BLaER1 (cell line): ENCODE measurements around the gene ADPRHL1.
A peak's percentile ranks its signal among the peaks of the same experiment; 100 is the strongest.

ENCODE experiments used
- H3K27ac ChIP-seq: shearing (Covaris generic); formaldehyde crosslinking; 2 replicates; pipeline ENCODE4 v1.8.1; 2022
- H3K27me3 ChIP-seq: shearing (Covaris generic); formaldehyde crosslinking; 2 replicates; pipeline ENCODE4 v1.8.1; 2022
- H3K36me3 ChIP-seq: shearing (Covaris generic); formaldehyde crosslinking; 2 replicates; pipeline ENCODE4 v1.8.1; 2022
- H3K4me1 ChIP-seq: shearing (Covaris generic); formaldehyde crosslinking; 2 replicates; pipeline ENCODE4 v1.8.1; 2022
- H3K4me2 ChIP-seq: shearing (Covaris generic); formaldehyde crosslinking; 2 replicates; pipeline ENCODE4 v1.8.1; 2022
- H3K4me3 ChIP-seq: shearing (Covaris generic); formaldehyde crosslinking; 2 replicates; pipeline ENCODE4 v1.8.1; 2022
- H3K9ac ChIP-seq: shearing (Covaris generic); formaldehyde crosslinking; 2 replicates; pipeline ENCODE4 v1.8.1; 2022
- H3K9me3 ChIP-seq: shearing (Covaris generic); formaldehyde crosslinking; 2 replicates; pipeline ENCODE4 v1.8.1; 2022
- H4K20me1 ChIP-seq: shearing (Covaris generic); formaldehyde crosslinking; 2 replicates; pipeline ENCODE4 v1.8.1; 2022
- Cebpa-rat ChIP-seq: shearing (Covaris generic); IDR thresholded peaks from 2 replicates; pipeline ENCODE4 v1.8.1; 2022

ADPRHL1 gene

DNA sequence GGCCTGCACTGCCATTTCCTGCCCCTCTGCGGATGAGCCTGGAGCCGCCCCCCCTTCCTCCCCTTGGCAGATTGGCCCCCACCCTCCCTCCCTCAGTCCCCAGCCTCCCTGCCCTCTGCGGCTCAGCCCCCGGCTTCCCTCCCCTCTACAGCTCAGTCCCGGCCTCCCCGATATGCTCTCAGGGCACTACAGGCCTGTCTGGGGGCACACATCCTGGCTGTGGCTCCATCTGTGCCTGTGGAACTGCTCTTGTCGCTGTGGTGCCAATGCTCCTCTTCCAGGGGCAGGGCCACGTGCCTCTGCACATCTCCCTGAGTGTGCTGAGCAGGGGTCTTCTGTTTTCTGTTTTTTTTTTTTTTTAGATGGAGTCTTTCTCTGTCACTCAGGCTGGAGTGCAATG is 39.0 kb downstream of the ADPRHL1 start:
- peak overlapping the region; percentile 89 for H3K4me2 ChIP-seq
- peak overlapping the region; percentile 87 for H3K27ac ChIP-seq
- H3K36me3 ChIP-seq = peaks cover 19% of the 10 kb centered on the region
- H3K9ac ChIP-seq = peak overlapping the region; percentile 73
- no peak overlapping the region for H3K4me3 ChIP-seq
- peaks cover 35% of the 10 kb centered on the region for H3K27me3 ChIP-seq
- H4K20me1 ChIP-seq = peaks cover 10% of the 10 kb centered on the region; the same call in 1 of the 2 replicates
- TF ChIP-seq Cebpa-rat = no peak
- H3K9me3 ChIP-seq = peaks cover 16% of the 10 kb centered on the region
- peaks cover 90% of the 10 kb centered on the region for H3K4me1 ChIP-seq

DNA sequence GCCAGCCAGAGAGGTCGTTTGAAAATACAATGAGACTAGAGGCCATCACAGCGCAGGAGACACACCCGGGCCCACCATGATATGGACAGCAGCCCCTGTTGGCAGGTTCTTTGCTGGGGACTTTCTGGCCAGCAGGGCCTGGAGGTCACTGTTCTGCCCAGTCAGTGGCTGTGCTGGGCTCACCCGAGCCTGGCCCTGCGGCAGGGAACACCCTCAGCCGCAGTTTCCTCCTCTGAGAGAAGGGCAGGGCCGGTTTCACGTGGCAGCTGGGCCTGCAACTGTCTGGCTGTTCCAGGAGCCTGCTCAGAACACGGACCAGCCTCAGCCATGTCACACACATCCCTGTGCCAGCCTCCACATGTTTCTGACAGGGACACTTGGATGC is 39.4 kb downstream of the ADPRHL1 start:
- Histone ChIP-seq H3K9me3 (peaks cover 18% of the 10 kb centered on the region), H4K20me1 (peaks cover 10% of the 10 kb centered on the region; the same call in 1 of the 2 replicates), H3K4me1 (peaks cover 94% of the 10 kb centered on the region), H3K27me3 (peaks cover 35% of the 10 kb centered on the region), H3K36me3 (peaks cover 19% of the 10 kb centered on the region), H3K9ac (peak overlapping the region; percentile 73), H3K4me3 (no peak overlapping the region), H3K4me2 (peak overlapping the region; percentile 89), H3K27ac (peak overlapping the region; percentile 87)
- TF ChIP-seq Cebpa-rat = no peak

DNA sequence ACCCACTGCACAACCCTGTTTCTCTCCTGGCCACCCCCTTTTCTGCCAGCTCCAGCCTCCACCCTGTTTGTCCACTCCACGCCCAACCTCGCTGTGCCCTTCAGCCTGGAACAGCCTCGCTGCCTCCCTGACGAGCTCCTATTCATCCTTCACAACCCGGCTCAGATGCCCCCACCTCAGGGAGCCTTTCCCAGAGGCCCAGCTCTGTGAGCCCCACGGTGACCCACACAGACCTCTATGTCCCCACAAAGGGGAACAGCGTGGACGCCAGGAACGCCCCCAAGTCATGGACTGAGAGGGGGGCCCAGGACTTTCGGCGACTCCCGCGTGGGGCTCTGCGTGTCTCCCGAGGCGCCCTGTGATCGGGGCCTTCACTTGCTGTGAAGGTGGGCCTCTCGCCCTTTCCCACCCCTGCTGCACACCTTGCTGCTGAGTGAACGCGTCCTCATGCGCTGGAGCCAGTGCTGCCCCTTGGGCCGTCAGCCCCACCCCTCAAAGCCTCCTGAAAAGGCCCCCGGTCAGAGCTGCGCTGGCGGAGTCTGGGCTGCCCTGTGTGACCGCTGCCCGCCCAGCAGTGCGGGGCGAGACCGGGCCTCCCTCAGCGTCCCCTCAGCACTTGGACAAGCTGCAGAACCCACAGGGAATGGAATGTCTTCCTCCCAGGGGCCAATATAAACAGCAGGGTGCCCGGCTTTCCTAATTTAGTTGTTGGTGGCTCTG is 40.0 kb downstream of the ADPRHL1 start:
- H4K20me1 ChIP-seq = peaks cover 10% of the 10 kb centered on the region; the same call in 1 of the 2 replicates
- H3K4me2 ChIP-seq = peak overlapping the region; percentile 89
- H3K27me3 ChIP-seq = peaks cover 31% of the 10 kb centered on the region
- peak overlapping the region; percentile 87 for H3K27ac ChIP-seq
- H3K36me3 ChIP-seq = peaks cover 19% of the 10 kb centered on the region
- H3K9me3 ChIP-seq = peaks cover 18% of the 10 kb centered on the region
- no peak for TF ChIP-seq Cebpa-rat
- H3K9ac ChIP-seq = peak overlapping the region; percentile 73
- no peak overlapping the region for H3K4me3 ChIP-seq
- H3K4me1 ChIP-seq = peaks cover 96% of the 10 kb centered on the region

DNA sequence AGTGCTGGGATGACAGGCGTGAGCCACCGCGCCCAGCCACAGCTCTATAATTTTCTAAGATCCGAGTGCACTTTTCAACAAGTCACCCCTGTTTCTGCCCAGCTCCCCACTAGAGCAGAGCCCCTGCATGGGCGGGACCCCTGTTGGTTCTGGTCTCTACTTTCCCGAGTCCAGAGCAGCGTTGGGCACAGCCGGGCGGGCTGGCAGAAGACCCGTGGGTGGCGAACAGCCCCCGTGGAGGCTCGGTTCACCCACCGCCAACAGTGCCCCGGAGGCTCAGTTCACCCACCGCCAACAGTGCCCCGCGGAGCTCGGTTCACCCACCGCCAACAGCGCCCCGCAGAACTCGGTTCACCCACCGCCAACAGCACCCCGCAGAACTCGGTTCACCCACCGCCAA is 40.8 kb downstream of the ADPRHL1 start:
- Histone ChIP-seq H3K27me3 (peaks cover 22% of the 10 kb centered on the region), H3K36me3 (peaks cover 19% of the 10 kb centered on the region), H3K27ac (no peak overlapping the region), H3K4me3 (no peak overlapping the region), H3K9me3 (peaks cover 18% of the 10 kb centered on the region), H3K4me1 (peaks cover 96% of the 10 kb centered on the region), H3K9ac (no peak overlapping the region), H4K20me1 (peaks cover 6% of the 10 kb centered on the region; the same call in 1 of the 2 replicates), H3K4me2 (no peak overlapping the region)
- TF ChIP-seq Cebpa-rat = no peak

DNA sequence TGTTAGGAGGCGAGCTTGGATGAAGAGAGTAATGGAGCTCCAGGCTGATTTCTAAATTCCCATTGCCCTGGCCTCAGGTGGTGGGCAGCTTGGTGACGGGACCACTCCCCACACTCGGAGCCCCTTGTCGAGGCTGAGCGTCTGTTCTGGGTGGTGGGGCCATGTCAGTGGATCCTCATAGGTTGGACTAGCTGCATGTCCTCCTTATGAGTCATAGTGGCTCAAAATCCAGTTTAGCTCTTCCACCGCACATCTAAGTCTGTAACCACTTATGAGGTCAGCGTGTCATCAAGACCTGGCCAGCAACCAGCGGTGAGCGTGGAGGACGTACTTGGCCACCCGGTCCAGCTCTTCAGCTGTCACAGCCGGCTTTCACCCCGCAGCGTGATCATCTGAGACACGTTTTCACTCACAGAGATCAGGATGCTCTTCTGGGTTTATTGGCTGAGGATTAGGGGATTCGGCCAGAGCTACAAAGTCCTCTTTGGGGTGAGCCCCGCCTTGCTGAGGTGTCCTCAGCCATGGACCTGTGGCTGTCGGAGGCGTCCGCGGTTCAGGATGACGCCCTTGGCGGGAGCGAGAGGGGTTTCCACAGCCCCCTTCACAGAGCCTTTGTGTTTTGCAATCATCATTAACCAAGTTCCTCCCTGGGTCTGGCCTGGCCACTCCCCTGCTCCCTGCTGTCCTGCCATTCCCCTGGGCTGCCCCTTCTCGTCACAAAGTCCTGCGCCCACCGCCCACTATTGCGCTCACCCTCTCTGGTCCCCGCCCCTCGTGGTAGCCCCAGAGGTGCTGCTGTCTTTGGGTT is 41.9 kb downstream of the ADPRHL1 start:
- peak overlapping the region; percentile 96 for H3K27ac ChIP-seq

DNA sequence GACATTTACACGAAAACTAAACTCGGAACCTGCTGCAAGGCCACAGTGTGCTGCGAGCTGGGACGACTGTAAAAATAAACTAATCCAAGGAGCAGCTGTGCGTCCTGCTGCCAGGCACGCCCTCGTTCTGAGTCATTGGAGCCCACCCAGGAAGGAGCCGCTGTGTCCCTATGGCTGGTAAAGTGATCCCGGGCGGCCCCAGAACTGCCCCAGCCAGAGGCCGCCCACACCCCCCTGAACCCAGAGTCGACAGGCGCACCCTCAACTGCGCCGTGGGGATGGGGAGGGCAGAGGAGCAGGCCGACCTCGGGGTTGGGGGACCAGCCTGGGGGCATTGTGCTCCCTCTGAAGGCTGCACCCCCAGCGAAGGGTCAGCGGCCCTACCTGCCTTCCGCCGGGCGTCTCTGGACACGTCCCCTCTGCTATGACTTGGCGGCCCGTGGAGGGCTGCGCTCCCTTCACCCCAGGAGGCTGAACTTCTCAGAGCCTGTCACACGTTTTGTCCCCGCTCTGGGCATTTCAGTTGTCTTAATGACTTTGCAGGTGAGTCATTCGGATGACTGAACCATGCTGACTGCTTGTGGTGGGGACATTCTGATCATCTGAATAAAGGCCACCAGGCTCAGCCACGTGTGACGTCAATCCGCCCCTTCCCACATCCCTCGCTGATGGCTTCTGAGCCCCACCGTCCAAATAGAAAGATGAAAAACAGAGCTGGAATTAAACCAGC is 42.7 kb downstream of the ADPRHL1 start:
- peaks cover 96% of the 10 kb centered on the region for H3K4me1 ChIP-seq
- H3K9me3 ChIP-seq = peaks cover 18% of the 10 kb centered on the region
- peak overlapping the region; percentile 96 for H3K27ac ChIP-seq
- peak overlapping the region; percentile 99 for H3K4me2 ChIP-seq
- H3K9ac ChIP-seq = peak overlapping the region; percentile 88
- H3K4me3 ChIP-seq = peak overlapping the region; percentile 68
- peaks cover 4% of the 10 kb centered on the region for H3K27me3 ChIP-seq
- no peak for TF ChIP-seq Cebpa-rat
- H4K20me1 ChIP-seq = no peaks in the 10 kb centered on the region
- peaks cover 19% of the 10 kb centered on the region for H3K36me3 ChIP-seq

More for the DNA sequence above, 41.9 kb downstream of the ADPRHL1 start:
- Histone ChIP-seq H3K4me3 (peak overlapping the region; percentile 68), H4K20me1 (no peaks in the 10 kb centered on the region), H3K9me3 (peaks cover 18% of the 10 kb centered on the region), H3K27me3 (peaks cover 12% of the 10 kb centered on the region), H3K9ac (peak overlapping the region; percentile 88), H3K36me3 (peaks cover 19% of the 10 kb centered on the region), H3K4me2 (peak overlapping the region; percentile 99), H3K4me1 (peaks cover 96% of the 10 kb centered on the region)
- no peak for TF ChIP-seq Cebpa-rat

DNA sequence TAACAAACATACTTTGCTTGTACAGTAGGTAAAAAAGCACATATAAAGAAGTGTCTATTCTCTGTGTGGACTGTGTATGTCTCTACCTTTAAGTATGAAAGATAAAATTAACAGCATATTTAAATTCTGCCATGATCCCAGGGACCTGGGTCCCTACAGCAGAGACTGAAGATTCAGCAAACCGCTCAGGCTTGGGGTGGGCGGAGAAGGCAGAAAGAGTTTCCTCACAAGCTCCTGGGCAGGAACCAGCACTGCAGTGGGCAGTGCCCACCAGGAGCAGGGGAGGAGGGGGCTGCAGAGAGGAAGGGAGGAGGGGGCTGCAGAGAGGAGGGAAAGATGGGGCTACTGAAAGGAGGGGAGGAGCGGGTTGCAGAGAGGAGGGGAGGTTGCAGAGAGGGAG is 44.7 kb downstream of the ADPRHL1 start:
- peak overlapping the region; percentile 96 for H3K27ac ChIP-seq
- no peaks in the 10 kb centered on the region for H3K27me3 ChIP-seq
- no peaks in the 10 kb centered on the region for H4K20me1 ChIP-seq
- TF ChIP-seq Cebpa-rat = no peak
- peaks cover 96% of the 10 kb centered on the region for H3K4me1 ChIP-seq
- peak overlapping the region; percentile 87 for H3K9ac ChIP-seq
- H3K36me3 ChIP-seq = peaks cover 18% of the 10 kb centered on the region
- H3K4me3 ChIP-seq = peak overlapping the region; percentile 68
- peak overlapping the region; percentile 99 for H3K4me2 ChIP-seq
- H3K9me3 ChIP-seq = peaks cover 18% of the 10 kb centered on the region

DNA sequence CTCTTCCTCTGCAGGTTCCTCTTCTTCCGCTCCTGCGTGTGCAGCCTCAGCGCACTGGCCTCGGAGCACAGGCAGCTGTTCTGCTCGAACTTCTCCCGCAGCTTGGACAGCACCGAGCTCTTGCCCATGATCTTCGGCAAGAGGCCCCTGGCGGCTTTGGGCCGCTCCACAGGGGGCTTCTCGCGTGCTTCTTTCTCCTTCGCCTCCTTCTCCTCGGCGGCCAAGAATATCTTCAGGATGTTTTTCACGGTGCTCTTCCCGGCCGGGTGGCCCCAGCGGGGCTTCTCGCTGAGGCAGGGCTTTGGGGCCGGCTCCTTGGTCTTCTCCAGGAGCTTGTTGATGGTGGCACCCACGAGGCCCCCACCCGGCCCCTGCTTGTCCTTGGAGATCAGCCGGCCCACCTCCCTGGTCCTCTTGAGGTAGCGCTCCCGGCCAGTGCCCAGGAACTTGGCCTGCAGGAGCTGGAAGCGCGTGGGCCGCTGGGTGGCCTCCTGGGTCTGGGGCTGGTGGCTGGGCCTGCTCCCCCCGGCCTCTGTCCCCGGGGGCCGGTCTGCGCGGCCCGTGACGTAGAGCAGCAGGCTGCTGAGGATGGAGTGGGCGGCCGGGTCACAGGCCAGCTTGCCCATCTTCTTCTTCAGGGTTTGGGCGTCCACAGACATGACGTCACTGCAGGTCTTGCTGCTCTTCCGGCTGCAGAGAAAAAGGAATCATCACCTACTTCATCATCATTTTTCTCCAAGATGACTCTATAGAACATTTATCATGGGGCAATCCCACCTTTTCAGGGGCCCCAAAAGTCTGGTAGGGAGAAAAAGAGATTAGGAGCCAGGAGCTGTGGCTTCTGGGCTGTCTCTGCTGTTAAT is 45.5 kb downstream of the ADPRHL1 start:
- H3K9me3 ChIP-seq = peaks cover 12% of the 10 kb centered on the region
- H3K4me3 ChIP-seq = peak overlapping the region; percentile 68
- no peaks in the 10 kb centered on the region for H3K27me3 ChIP-seq
- H3K27ac ChIP-seq = peak overlapping the region; percentile 96
- TF ChIP-seq Cebpa-rat = no peak
- peaks cover 11% of the 10 kb centered on the region for H3K36me3 ChIP-seq
- H4K20me1 ChIP-seq = no peaks in the 10 kb centered on the region
- H3K4me1 ChIP-seq = peaks cover 97% of the 10 kb centered on the region
- peak overlapping the region; percentile 99 for H3K4me2 ChIP-seq
- H3K9ac ChIP-seq = peak overlapping the region; percentile 87

DNA sequence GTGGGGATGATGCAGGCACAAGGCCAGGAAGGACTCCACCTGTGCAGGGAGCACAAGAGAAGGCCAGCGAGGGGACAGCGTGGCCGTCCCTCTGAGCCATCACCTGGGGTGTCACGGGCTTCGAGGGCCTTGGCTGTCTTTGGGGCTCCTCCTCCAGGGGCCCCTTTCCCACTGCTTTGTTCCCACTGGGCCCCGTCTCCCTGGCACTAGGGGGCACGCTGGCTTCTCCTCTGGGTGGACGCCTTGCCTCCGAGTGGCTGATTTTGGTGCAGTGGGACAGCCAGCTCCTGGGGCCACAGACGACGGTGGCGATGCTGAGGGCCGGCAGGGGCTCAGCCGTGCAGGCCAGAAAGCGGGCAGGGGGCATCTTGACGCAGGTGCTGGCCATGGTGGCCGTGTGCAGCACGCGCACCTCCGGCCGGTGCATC is 46.2 kb downstream of the ADPRHL1 start:
- H4K20me1 ChIP-seq = no peaks in the 10 kb centered on the region
- peaks cover 98% of the 10 kb centered on the region for H3K4me1 ChIP-seq
- H3K4me2 ChIP-seq = peak overlapping the region; percentile 99
- H3K9ac ChIP-seq = peak overlapping the region; percentile 87
- peaks cover 6% of the 10 kb centered on the region; the same call in 1 of the 2 replicates for H3K9me3 ChIP-seq
- no peaks in the 10 kb centered on the region for H3K27me3 ChIP-seq
- TF ChIP-seq Cebpa-rat = no peak
- peak overlapping the region; percentile 96 for H3K27ac ChIP-seq
- H3K4me3 ChIP-seq = peak overlapping the region; percentile 68
- H3K36me3 ChIP-seq = peaks cover 5% of the 10 kb centered on the region; the same call in 1 of the 2 replicates
